ENCODE results near the gene ACSM3.

The ACSM3 gene

GRCh38 chr16:20806168-20807050 lies 42.6 kb downstream of the ACSM3 start, which contains the start of the genes ERI2 and REXO5:
TSS of gene ERI2 (minus strand) at chr16:20806472. CDS start at chr16:20806430, 42 bp downstream.
TSS of gene REXO5 (plus strand) at chr16:20806527. CDS start at chr16:20806954, 427 bp downstream.
- peak; percentile 89 for DNase-seq (ENCODE audit: low read depth)

- no peak for DNase-seq (ENCODE audit: low read depth)
Observed at GRCh38 chr16:20807862-20808261, 44.0 kb downstream of the ACSM3 start.

- DNase-seq (ENCODE audit: low read depth), result no peak
Observed at GRCh38 chr16:20811889-20812439, 48.1 kb downstream of the ACSM3 start.

GRCh38 chr16:20812510-20812909 lies 48.7 kb downstream of the ACSM3 start:
- no peak for DNase-seq (ENCODE audit: low read depth)

GRCh38 chr16:20814784-20815183 lies 51.0 kb downstream of the ACSM3 start:
- no peak for DNase-seq (ENCODE audit: low read depth)

- DNase-seq (ENCODE audit: low read depth), result no peak
Observed at GRCh38 chr16:20818929-20819585, 55.2 kb downstream of the ACSM3 start.

- DNase-seq (ENCODE audit: low read depth), result no peak
Observed at GRCh38 chr16:20821682-20822081, 57.9 kb downstream of the ACSM3 start.

GRCh38 chr16:20822521-20823325 lies 58.9 kb downstream of the ACSM3 start:
- DNase-seq (ENCODE audit: low read depth), result no peak

- DNase-seq (ENCODE audit: low read depth), result no peak
Observed at GRCh38 chr16:20826039-20826566, 62.3 kb downstream of the ACSM3 start.

- DNase-seq (ENCODE audit: low read depth), result no peak
Observed at GRCh38 chr16:20829536-20829935, 65.7 kb downstream of the ACSM3 start.

- no peak for DNase-seq (ENCODE audit: low read depth)
Observed at GRCh38 chr16:20830372-20830771, 66.6 kb downstream of the ACSM3 start.

GRCh38 chr16:20833086-20833485 lies 69.3 kb downstream of the ACSM3 start:
- DNase-seq (ENCODE audit: low read depth), result no peak

- no peak for DNase-seq (ENCODE audit: low read depth)
Observed at GRCh38 chr16:20838240-20838639, 74.4 kb downstream of the ACSM3 start.

GRCh38 chr16:20839504-20839903 lies 75.7 kb downstream of the ACSM3 start:
- no peak for DNase-seq (ENCODE audit: low read depth)

GRCh38 chr16:20844054-20844453 lies 80.2 kb downstream of the ACSM3 start:
- no peak for DNase-seq (ENCODE audit: low read depth)

- DNase-seq (ENCODE audit: low read depth), result no peak
Observed at GRCh38 chr16:20844588-20844987, 80.8 kb downstream of the ACSM3 start.

- no peak for DNase-seq (ENCODE audit: low read depth)
Observed at GRCh38 chr16:20846030-20846429, 82.2 kb downstream of the ACSM3 start.

- DNase-seq (ENCODE audit: low read depth), result no peak
Observed at GRCh38 chr16:20846551-20846950, 82.7 kb downstream of the ACSM3 start.
